ENCODE results near the gene AGO4.

DNA sequence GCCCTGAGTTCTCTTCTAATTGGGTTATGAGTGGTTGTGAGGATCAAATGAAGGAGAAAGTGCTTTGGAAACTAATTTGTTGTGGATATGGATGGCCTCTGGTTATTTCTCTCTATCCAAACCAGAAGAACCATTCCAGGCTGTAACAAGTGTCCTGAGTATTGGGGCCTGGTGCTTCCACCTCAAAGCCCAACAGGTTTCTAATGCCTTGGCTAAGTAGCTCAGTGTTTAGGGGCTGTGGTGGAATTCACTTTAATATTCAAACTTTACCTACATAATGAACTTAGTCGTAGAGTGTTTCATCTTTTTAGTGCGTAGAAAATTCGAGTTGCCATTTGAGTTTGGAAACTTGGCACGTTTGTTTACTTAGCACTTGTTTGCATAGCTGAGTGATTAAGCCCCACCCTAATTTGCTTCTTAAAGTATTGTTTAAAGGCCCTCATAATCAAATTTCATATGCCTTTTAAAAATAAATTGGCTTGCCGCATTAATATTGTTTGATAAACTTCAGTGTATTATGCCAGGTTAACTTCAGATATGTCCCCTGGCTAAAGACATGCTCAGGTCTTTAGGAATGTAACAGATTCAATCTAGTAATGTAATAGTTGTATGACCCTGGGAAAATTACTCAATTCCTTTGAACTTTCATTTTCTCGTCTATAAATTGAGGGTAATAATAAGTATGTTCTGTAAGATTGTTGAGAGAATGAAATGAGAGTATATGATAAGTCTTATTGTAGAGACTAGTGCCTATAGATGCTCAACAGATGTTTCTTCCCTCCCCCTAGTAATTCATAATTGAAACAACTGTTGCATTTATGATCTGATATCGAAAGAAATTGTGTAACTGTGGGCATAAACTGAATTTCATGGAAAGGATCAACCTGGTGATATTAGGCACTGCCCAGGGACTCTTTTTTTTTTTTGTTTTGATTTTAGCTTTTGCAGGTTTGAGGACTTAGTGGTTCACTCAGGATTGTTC is 1.6 kb downstream of the AGO4 start:
- TF ChIP-seq CTCF (IDR thresholded peaks at IDR 0.05; ENCODE audit: low read depth, low read length) (no peak), EZH2phosphoT487 (IDR thresholded peaks at IDR 0.05; ENCODE audit: low read depth) (no peak)

Measured in OCI-LY3 (cell line).